HG03280 (cell line): ENCODE measurements around the gene NMU.
A peak's percentile ranks its signal among the peaks of the same experiment; 100 is the strongest.
"Not testable (repeated sequence)": the region's sequence is repeated elsewhere in the genome, so short reads cannot be mapped to it uniquely, and the experiment has no call there.

Experiments
- ATAC-seq: cut with Tn5 transposase; IDR thresholded peaks from one replicate; pipeline ENCODE4 v1.9.1; 2021; ENCODE audit warnings: mild to moderate bottlenecking, moderate library complexity; ENCODE audit not compliant: unreplicated experiment

NMU gene

DNA sequence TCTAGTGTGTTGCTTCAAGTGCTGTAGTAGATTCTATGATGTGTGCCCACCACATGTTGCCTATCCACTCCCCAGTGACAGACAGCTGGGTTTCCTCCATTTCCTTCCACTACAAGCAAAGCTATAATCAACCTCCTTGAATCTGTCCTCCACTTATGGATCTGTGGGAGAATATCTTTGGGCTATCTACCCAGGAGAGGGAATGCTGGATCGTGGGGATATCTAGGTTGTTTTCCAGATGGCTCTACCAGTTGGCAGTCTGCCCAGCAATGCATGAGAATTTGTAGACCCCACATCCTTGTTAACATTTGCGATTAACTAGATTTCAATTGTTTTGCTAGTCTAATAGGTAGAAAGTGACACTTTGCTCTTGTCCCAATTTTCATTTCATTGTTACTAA is 10.3 kb downstream of the NMU start:
- no peak for ATAC-seq

DNA sequence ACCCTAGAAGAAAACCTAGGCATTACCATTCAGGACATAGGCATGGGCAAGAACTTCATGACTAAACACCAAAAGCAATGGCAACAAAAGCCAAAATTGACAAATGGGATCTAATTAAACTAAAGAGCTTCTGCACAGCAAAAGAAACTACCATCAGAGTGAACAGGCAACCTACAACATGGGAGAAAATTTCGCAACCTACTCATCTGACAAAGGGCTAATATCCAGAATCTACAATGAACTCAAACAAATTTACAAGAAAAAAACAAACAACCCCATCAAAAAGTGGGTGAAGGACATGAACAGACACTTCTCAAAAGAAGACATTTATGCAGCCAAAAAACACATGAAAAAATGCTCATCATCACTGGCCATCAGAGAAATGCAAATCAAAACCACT is 12.0 kb downstream of the NMU start:
- ATAC-seq: not testable (repeated sequence)

DNA sequence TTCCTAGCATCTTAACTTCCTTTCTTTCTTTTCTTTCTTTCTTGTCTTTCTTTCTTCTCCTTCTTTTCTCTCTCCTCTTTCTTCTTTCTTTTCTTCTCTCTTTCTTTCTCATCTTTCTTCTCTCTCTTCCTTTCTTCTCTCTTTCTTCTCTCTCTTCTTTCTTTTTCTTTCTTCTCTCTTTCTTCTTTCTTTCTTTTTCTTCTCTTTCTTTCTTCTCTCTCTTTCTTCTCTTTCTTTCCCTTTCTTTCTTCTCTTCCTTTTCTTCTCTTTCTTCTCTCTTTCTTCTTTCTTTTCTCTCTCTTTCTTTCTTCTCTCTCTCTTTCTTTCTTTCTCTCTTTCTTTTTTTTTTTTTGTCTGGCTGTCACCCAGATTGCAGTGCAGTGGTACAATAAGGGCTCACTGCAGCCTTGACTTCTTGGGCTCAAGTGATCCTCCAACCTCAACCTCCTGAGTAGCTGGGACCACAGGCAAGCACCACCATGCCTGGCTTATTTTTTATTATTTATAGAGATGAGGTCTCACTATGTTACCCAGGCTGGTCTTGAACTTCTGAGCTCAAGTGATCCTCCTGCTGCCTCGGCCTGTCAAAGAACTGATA is 17.5 kb downstream of the NMU start:
- ATAC-seq: no peak

DNA sequence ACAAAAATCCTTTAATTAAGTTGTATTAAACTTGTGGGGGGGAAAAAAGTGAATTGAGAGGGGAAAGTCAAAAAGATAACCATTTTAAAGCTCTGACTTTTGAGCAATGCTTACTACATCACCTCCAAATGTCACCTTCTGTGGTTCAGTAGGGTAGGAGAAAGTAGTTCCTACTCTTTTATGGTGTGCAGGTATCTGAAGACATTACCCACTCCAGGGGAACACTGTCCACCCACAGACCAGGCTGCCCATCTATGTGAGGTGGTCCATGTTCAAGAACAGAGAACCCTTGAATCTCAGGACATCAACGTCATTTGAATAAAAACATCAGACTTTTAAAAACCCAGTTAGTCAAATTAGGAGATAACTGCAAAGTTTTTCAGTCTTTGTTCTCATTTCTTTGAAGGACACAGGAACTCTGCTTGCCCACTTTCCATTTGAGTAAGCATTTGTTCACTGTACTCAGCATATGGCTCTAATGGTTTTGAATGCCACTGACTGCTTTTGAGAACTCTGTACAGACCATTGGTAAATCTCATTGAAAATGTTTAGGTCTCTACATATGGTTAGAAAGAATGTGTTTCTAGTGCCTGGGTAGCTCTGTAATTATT is 18.4 kb downstream of the NMU start:
- peak; percentile 99 for ATAC-seq

DNA sequence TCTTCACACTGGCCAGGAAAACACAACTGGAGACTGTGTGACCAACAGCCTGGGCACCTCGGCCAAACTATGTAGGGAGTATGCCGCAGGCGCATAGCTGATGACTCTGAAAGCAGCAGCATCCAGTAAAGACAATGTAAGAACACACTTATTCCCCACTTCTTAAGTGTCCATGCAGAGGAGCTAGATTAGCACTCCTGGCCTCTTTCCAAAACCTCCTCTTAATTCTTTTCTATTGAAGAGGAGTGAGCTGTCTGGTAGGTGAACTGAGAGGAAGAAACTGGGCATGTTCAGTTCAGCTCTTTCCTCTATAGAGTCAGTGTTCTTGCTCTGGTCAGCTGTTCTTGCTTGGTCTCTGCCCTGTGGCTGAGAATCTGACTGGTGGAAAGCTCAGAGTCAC is 21.1 kb downstream of the NMU start:
- ATAC-seq: no peak

DNA sequence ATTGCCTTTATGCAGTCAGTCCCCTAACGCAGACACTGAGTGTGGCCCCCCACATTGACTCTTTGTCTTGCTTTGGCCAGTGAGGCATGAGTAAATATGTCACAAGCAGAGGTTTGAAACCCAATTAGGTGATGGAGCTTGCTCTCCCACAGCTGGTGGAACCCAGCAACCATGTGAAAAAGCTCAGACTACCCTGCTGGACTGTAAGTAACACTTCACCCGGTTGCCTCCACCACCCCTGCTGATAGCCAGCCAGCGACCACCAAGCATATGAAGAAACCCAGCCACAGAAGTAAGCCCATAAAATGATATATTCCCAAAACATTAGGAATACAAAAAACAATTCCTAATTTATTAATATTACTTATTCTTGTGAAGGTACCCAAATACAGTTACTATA is 22.5 kb downstream of the NMU start:
- ATAC-seq: no peak

DNA sequence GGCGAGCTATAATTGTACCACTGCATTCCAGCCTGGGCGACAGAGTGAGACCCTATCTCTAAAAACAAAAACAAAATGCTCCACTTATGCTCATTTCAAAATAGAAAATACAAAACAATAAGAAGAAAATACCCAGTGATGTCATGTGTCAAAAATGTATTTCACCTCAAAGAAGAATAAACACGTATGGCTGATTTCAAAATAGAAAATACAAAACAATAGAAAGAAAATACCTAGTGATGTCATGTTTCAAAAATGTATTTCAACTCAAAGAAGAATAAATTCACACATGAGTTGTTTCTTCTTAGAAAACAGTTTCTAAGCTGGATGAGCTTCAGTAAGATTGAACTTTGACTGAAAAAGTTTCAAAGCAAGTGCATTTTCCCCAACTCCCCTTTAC is 23.8 kb downstream of the NMU start:
- no peak for ATAC-seq

DNA sequence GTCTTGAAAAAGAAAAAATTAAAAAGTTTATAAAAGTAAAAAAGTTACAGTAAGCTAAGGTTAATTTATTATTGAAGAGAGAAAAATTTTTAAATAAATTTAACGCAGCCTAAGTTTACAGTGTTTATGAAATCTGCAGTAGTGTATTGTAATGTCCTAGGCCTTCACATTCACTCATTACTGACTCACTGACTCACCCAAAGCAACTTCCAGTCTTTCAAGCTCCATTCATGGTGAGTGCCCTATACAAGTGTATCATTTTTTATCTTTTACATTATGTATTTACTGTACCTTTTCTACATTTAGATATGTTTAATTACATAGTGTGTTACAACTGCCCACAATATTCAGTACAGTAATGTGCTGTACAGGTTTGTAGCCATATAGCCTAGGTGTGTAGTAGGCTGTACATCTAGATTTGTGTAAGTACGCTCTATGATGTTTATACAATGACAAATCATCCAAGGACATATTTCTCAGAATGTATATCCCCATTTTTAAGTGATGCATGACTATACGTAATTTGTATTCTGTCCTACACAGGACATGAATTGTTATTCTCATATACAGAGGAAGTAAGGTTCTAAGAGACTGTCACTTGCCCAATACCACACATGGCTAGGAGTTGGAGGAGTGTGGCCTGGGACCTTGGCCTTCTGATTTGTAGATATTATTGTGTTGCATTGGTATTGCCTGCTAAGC is 24.6 kb downstream of the NMU start:
- no peak for ATAC-seq

DNA sequence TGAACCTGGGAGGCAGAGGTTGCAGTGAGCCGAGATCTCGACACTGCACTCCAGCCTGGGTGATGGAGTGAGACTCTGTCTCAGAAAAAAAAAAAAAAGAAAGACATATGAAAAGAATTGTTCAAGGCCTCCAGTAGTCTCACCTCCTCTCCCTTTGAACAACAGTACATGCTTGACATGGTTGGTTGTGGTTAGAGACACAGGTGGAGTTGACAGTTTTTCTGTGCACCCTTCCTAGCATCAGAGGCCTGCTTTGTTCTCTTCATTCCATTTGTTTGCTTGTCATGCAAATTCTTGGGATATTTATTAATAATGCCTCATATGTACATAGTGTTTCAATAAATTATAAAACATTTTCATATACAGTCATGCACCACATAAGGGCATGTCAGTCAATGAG is 25.7 kb downstream of the NMU start:
- ATAC-seq: no peak

DNA sequence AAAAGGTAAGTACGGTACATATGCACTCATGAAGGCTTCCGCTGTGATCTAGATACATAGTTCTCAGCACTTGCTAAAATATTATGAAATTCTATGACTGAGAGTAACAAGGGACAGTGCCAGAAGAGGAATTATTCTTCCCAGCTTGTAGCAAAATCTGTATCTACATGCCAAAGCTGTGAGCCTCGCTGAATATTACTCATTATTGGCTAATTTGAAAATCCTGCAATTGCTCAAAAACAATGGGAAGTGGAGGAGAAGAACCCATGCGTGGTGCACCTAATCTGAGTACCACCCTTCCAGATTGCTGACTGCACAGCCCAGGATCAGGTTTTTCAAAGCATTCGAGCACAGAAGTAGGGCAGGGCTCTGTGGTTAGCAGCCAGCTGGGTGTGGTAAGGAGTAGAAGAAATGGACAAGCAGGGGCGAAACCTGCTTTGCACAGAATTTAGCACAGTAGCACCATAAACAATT is 26.7 kb downstream of the NMU start:
- no peak for ATAC-seq

DNA sequence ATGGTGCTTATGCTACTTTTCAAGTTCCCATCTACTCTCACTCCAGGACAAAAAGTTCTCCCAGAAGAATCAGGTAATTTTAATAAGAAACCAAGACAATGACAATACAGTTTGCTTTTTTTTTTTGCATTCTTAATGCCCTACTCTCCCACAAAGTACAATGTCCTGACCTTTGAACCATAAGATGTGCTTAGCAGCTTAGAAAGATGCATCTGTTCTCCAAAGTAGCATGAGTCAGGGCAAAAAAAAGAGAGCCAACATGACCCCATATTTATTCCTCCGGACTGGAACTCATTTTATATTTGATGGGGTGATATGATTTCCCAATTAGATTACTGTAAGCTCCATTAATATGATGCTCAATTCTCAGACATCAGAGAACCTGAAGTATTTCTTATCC is 27.5 kb downstream of the NMU start:
- ATAC-seq: no peak

DNA sequence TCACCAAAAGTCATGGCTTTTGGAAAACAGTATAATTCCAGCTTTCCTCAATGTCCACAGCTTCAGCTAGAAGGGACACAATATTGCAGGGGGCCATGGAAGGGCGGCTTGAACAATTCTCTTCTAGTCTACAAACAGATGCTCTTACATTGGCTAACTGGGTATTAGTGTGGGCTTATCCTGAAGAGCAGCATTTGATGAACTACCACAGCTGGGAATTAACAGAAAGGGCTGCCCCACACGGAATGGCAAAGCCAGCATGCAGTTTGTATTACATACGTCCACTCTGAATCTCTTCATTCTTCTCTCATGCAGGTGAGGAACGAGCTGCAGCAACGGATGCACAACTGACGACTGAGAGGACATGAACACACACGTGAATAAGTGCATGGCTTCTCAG is 31.1 kb downstream of the NMU start:
- no peak for ATAC-seq

DNA sequence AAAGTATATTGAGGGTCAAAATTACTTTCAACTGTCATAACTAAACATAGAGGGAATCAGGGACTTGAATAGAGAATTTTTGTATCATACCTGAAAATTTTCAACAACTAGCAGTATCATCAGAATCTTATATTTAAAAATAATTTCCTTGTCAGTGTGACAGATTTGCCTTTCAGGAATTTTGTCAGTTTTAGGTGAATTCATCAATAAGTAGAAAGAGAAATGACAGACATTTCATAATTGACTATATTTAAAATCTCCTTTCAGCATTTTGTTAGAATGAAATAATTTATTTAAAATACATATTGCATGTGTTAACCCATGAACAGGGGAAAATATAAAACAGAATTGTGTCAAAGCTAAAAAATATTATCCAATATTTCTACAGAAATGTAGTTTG is 35.5 kb downstream of the NMU start:
- ATAC-seq: no peak

DNA sequence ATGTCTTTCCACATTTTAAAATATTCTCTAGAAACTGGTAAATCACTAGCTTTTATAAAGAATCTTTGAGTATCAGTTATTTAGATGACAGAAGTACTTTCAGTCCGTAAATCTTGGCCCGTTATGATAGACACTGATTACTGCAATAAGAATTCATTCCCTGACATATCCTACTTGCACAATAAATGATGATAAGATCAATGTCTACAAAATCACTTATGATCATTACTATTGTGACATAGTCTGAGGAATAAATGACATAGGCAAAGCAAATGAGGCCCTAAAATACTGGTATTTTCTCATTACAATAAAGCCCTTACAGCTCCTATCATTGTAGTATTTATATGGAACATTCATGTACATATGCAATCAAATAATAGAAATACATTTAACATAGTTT is 37.5 kb downstream of the NMU start:
- no peak for ATAC-seq

DNA sequence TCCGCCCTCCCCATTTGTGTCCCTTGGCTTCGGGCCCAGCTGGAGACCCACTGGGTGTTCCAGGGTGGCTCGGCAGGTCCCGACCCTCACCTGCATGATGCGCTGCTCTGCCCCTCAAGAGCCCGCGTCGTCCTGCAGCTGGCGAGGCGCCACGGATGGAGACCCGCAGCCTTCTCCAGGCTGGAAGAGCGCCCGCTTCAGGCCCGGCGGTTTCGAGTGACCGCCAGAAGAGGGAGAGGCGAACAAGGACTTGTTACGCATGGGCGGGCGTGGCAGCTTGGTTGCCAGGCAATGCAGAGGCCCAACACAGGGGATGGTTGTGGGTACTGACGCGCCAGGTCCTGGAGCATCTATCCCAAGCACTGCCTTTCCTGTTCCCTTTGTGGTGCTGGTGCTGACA is 44.1 kb downstream of the NMU start, which contains the start of gene PDCL2:
TSS of gene PDCL2 (minus strand) at position 232 of the 400 bp plus-strand sequence. CDS start at position 96, 136 bp downstream.
- ATAC-seq: no peak

DNA sequence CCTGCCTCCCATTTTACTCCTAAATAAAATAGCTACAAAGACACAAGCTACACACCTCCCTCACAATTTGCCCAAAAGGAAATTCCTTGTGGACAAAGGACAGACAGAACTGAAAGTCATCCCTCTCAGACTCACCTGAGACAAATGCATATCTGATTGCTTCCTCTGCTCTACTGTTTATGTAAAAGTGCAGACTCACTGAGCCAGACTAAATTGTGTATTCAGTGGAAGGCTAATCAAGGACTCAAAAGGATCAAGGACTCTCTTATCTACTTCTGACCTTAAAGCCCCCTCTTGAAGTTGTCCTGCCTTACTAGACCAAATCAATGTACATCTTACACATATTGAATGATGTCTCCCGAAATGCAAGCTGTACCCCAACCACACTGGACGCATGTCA is 47.9 kb downstream of the NMU start:
- no peak for ATAC-seq

DNA sequence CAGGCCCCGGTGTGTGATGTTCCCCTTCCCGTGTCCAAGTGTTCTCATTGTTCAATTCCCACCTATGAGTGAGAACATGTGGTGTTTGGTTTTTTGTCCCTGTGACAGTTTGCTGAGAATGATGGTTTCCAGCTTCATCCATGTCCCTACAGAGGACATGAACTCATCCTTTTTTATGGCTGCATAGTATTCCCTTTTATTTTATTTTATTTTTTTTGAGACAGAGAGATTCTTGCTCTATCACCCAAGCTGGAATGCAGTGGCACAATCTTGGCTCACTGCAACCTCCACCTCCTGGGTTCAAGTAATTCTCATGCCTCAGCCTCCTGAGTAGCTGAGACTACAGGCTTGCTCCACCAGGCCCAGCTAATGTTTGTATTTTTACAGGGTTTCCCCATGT is 53.3 kb downstream of the NMU start:
- not testable (repeated sequence) for ATAC-seq

DNA sequence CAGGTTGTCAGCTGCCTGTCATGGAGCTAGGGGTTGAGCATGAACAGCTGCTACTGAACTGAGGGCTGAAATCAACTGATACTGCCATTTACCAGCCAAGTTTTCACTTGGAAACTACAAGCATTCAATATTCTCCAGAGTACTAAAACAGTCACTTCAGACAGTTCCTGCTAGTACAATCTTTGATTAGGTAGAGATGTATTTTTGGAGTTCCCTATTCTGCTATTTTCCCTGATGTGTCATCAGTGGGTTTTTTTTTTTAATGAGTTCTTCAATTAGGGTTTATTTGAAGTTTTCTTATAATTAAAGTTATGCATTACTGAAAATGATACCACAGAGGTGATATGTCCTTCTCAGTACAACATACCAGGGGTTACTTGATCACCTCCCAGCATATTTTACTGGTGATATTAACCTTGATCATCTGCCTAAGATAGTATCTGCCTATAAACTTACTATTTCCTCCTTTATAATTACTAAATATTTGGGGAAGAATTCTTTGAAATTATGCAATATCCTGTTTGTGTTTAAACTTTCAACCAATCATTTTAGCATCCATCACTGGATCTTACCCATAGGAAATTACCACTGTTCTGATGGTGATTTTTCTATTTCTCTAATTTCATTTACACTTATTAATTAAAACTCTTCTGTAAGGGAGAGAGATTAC is 57.6 kb downstream of the NMU start:
- ATAC-seq: no peak

DNA sequence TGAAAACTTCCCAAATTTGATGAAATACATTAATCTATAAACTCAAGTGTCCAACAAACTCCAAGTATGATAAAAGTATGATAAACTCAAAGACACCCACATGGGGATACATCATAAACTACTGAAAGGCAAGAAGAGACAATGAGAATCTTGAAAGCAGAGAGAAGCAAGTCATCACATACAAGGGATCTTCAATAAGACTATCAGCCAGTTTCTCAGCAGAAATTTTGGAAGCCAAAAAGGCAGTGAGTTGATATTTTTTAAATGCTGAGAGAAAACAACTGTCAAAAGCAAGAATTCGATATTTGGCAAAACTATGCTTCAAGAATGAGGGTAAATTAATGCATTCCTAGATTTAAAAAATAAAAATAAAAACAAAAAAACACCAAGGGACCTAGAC is 60.6 kb downstream of the NMU start:
- no peak for ATAC-seq

DNA sequence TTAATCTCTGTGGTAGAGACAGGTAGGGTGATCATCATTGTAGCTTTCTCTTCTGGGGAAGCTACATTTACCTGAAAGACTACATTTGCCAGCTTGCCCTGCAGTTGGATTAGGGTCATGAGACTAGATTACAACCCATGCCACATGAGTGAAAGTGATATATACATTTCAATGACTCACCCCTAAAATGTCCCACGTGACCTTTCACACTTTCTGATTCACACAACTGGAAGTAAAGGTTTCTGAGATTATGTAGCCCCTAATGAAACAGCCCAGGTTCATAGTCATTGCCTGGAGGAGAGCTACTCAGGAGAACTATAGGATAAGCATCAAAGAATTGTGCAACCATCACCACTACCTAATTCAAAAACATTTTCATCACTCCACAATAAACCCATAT is 61.8 kb downstream of the NMU start:
- ATAC-seq: no peak

DNA sequence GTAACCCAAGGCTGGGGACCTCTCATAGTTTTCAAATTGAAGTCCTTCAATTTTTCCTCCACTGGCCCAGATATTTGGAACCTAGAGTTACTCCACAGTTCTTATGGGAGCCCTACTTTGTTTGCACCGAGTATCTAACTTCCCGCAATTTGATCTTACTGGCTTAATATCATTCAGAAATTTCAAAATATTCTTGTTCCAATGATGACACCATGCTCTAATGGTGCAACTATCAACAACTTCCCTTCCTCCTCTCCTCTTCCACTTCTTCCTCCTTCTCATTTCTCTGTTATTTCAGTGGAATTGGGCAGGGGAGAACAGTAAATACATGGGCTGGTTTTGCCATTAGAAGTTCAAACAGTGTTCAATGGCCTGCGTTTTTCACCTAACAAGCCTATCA is 64.3 kb downstream of the NMU start:
- ATAC-seq: no peak
